HG02852 (cell line): ENCODE measurements around the gene ARPC4.
"Not testable (repeated sequence)": the region's sequence is repeated elsewhere in the genome, so short reads cannot be mapped to it uniquely, and the experiment has no call there.

ENCODE experiments used
- ATAC-seq: cut with Tn5 transposase; IDR thresholded peaks from one replicate; pipeline ENCODE4 v1.9.1; 2021; ENCODE audit warnings: mild to moderate bottlenecking, moderate library complexity; ENCODE audit not compliant: unreplicated experiment

ARPC4 gene

DNA sequence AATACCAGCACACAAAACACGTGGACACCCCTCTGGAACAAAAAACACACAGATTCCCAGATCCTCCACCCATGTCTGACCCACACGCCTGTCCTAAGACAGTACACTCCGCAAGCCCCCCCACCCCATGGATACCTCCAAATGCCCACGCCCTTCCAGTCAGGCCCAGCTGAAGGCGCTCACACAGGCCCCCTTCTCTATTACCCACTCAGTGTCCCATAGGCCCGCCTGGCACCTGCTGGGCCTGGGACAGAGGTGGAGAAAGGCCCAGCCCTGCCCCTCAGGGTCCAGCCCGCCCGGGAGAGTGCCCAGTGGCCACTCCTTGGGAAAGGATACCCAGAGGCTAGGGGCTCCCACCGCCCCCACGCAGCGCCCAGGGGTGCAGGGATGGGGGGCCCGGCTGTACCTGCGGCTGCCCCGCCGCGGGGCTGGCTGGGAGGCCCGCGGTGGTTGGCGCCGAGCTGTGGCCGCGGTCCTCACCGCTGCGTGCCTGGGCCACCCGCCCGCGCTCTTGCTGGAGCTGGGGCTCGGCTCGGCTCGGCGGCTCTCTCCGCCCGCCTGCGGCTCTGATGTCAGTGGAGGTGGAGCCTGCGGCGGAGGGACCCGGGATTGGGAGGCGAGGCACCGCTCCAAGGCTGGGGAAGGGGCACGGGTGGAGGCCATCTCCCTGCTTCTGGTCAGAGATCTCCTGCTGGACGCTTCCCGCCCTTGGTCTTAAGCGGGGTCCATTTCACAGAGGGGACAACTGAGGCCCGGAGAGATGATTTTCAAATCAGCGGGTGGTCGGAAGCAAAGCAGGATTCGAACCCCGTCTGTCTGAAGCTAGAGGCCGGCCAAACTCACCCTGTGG, 23.2 kb upstream of the ARPC4 start, which contains the start of gene CAMK1:
Gene CAMK1, minus strand, starts transcription at position 522 of the 850 bp plus-strand sequence. CDS start 2,198 bp downstream, outside the sequence.
- peak; percentile 83 for ATAC-seq

DNA sequence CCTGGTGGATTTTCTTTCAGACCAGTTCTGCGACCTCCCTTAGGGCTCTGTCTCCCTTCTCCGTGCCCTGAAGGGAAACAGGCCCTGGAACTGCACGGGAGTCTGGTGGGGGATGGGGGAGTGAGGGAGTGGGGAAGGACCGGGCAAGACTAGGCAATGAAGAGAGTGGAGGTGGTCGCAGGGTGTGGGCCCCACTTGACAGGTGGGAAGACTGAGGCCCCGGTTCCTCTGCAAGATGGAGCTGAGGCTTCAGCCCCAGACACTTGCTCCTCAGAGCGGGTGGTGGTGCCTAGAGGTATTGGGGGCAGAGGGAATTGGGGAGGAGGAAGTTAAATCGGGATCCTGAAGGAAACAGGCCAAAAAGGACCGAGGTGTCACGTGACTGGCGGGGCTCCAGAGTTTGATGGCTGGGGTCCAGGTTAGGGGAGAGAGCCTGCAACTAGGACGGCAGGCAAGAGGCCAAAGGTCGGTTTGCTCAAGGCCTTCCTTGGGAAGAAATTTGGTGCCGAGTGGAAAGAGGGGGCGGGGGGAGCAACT, 22.5 kb upstream of the ARPC4 start:
- ATAC-seq: no peak

GRCh38 chr3:9771007-9771406, 21.9 kb upstream of the ARPC4 start:
- not testable (repeated sequence) for ATAC-seq

DNA sequence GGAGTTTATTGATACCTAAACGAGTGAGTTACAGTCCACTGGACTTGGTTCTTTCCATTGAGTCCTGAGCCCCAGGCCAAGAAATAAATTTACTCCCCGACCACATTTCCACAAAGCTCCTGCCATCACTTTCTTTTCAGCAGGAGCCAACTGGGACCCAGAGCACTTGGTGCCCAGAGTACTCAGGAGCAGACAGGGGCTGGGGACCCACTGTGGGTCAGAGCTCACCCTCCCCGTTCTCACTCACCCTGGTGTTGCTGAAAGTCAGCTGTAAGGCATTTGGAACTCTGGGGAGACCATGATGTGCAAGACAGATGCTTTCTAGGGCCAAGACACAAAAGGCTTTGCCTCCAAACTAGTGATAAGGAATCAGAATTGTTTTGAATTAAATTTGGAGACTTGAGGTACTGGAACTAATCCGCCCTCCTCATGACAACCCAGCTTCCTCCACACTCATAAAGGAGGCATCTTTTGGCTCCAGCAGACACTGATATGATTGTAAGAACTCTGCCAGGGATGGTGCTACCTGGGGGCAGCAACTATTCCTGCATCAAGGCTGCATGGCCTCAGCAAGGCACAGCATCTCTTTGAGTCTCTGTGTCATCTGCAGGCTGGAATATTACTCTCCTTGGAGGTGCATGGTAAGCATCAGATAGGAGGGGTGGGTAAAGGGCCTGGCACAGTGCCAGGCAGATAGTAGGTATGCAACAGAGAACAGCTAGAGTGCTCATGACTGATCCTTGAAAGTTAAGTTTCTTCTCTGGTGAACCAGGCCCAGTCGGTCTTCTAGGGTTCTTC, 15.8 kb upstream of the ARPC4 start:
- ATAC-seq: no peak

- ATAC-seq: no peak
Measured at GRCh38 chr3:9777694-9778021, 15.2 kb upstream of the ARPC4 start.

- ATAC-seq: no peak
Measured at GRCh38 chr3:9778143-9779074, 14.5 kb upstream of the ARPC4 start.

DNA sequence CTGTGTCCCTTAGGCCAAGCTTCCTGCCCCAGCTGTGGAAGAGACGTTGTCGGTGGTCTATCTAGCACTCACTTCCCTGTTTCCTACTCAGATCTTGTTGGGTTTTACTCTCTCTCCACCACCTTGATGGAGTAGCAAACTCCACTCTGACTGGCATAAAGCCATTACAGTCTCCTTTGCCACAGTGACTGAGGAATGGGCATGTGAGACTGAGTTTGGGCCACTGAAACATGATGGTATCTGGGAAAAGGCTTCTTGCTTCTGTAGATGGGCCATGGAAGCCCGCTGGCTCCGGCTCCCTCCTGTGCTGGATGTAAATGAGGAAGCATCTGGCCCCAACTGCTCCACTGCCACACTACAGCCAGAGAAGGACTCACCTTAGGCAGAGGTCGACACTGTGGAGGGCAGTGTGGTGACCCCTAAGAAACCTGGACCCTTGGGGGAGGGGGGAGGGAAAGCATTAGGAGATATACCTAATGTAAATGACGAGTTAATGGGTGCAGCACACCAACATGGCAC, 13.7 kb upstream of the ARPC4 start:
- no peak for ATAC-seq

DNA sequence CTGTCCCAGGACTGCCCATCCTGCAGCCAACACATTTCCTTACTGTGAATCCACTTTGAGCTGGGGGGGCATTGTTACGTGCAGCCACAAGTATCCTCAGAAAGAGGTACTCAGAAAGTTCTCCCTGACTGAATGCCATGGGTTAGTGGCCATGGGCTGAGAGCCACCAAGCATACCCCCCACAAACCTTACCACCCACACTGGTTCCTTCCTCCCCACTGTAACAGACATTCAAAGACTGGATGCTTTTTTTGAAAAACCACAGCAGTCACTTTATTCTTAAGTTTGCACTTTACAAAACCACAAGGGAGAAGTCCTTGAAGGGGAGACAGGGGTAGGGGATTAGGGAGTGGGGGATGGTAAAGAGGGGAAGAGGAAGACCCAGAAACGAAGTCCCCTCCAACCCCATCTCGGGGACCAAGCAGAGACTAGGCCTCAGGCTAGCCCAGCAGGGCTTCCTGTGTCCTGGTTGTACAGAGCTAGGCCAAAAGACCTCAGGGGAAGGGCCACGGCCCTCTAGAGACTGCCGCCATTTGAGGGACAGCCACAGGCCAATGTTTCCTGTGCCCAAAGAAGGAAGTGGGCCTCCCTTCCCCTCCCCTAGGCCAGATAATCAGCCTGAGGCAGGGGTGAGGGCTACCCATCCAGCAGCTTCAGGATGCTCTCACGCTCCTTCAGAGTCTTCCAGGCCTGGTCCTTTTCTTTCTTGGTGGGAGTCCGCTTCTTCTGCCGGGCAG, 13.0 kb upstream of the ARPC4 start:
- ATAC-seq: peak; percentile 62

DNA sequence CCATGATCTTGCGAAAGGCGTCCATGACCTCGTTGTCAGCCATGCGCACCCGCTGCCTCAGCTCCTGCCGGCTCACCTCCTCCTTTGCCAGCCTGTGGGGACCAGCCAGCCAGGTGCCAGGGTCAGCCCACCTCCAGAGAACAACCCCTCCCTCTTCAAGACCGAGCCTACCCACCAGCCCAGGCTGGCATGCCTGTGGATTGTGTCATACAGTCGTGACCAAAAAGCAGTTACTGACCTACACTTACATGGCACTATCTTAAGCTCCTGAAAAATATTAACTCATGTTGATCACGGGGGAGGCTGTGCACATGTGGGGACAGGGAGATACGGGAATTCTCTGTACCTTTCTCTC, 12.4 kb upstream of the ARPC4 start:
- no peak for ATAC-seq

- ATAC-seq: no peak
Measured at GRCh38 chr3:9780910-9781309, 12.0 kb upstream of the ARPC4 start.

DNA sequence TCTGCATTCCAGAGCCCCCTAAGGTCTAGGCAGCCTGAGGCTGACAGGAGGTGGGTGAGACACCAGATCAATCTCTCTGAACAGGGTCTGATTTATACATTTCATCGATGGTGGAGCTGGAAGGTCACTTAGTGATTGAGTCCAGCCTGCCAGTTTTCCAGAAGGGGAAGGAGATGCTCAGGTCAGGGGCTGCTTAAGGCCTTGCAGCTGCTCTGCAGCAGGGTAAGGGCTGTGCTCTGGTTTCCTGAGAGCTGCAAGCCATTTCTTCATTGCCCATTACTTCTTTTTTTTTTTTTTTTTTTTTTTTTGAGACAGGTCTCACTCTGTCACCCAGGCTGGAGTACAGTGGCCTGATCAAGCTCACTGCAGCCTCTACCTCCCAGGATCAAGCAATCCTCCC, 11.3 kb upstream of the ARPC4 start:
- ATAC-seq: no peak

DNA sequence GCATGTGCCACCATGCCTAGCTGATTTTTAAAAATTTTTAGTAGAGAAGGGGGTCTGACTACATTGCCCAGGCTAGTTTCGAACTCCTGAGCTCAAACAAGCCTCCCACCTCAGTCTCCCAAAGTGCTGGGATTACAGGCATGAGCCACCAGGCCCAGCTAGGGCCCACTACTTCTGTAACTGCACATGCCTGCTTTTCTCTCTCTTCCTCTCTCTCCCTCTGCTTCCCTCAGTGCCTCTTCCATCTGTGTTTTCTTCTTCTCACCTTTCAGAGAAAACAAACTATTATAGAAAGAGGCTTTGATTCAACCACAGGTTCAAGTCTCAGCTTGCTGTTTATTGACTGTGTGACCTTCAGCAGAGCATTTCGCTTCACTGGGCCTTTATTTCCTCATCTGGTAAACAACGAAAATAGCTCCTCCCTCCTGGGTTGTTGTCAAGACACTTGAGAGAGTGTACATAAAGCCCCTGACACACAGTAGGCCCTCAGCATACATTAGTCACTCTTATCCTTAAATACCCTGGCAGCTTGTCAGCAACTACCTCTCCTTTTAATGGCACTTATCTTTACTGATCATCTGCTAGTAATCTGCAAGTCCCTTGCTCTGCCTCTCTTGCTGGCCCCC, 10.8 kb upstream of the ARPC4 start:
- no peak for ATAC-seq

DNA sequence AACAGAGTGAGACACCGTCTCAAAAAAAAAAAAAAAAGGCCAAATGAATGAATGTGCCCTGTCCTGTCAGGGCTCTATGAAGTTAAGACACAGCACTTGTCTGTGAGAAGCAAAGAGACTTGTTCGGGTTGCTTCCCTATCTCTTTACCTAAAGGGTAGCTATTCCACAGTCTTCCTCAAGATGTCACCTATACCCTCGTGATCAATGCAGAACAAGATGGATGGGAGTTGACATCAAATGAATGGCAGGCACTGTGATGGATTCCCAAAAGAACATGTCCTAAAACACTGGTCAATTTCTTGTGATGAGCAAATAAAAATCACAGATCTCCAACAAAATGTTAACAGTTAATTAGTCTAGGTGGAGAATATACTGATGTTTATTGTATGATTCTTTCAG, 10.1 kb upstream of the ARPC4 start:
- ATAC-seq: no peak

DNA sequence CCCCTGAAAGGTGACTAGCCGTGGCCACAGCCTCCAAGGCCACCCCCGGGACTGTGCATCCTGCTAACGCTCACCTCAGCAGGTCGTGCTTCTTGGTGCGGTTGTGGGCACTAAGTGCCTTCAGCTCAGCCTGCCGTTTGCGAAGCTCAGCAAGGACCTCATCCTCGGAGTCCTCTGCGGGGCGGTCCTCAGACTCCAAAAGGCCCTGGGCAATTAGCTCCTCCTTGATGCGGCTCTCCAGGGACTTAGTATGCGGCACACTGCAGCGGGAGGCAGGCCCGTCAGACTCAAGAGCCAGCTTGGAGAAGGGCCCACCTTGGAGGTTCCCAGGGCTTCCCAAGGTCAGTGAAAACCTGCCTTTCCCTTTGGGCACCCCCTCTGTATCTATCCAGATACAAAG, 8.9 kb upstream of the ARPC4 start:
- ATAC-seq: no peak

GRCh38 chr3:9784965-9785364, 7.9 kb upstream of the ARPC4 start:
- ATAC-seq: no peak

DNA sequence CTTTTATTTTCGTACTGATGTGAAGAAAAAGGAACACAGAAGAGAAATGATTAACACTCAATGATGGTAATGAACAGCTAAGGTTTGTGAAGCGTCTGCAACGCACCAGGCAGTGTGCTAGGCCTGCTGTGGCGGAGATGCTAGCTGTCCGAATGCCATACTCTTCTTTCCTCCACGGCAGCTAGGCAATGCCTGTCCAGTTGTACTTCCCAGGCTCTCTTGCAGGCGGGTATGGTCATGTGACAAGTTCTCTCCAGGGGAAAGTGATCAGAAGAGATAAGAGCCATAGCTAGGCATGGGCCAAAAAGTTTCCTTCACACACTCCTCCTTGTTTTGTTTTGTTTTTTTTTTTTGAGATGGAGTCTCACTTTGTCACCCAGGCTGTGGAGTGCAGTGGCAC, 7.3 kb upstream of the ARPC4 start:
- ATAC-seq: no peak

- ATAC-seq: no peak
Measured at GRCh38 chr3:9786209-9786739, 6.6 kb upstream of the ARPC4 start.

- no peak for ATAC-seq
Measured at GRCh38 chr3:9786825-9787669, 5.8 kb upstream of the ARPC4 start.
